ENCODE results near the gene CSNK1A1. TPM values are rescaled to one million over a fixed set of nuclear protein-coding genes. Genes with fewer than 3 reads are reported as not detected.

Gene CSNK1A1
- total RNA-seq, 1 experiment from 2014 or later, result 287 TPM

GRCh38 chr5:149532413-149532812 is 18.8 kb downstream of the CSNK1A1 start:
- in situ Hi-C loops (cut with HindIII; ENCODE audit: low pct_unique_long_range_greater_than_20kb, low sequenced_read_pairs), result no loop called here
- CTCF ChIA-PET, result no interaction called here
- H3K27ac ChIP-seq (ENCODE audit: low read length), result no peak overlapping the region
- intact Hi-C loops (cut with micrococcal nuclease; ENCODE audit: unreplicated experiment), result no loop called here
- ATAC-seq (no peak), DNase-seq (ENCODE audit: low read depth, low spot score) (no peak)
- POLR2A ChIA-PET, result interaction anchor here (0.6 kb wide), 1 partner anchor 17 kb away, joined by 3 read pairs; no protein-coding TSS in a partner anchor
- H3K9me3 ChIP-seq (ENCODE audit: control insufficient read depth, insufficient read depth, low read depth, low read length), result no peaks in the 10 kb centered on the region
- H3K4me3 ChIP-seq (ENCODE audit: low read depth in 2 of 2, low read length in 2 of 2), result no peak overlapping the region
- no peaks in the 10 kb centered on the region for H3K27me3 ChIP-seq (ENCODE audit: control insufficient read depth, insufficient read depth, low read length)
- H3K4me1 ChIP-seq (ENCODE audit: control insufficient read depth, insufficient read depth, low read length), result peaks cover 29% of the 10 kb centered on the region
- TF ChIP-seq SIN3A (IDR thresholded peaks at IDR 0.05; ENCODE audit: borderline replicate concordance, insufficient read depth, low read depth, low read length), result no peak
- TF ChIP-seq, protein P1, sequence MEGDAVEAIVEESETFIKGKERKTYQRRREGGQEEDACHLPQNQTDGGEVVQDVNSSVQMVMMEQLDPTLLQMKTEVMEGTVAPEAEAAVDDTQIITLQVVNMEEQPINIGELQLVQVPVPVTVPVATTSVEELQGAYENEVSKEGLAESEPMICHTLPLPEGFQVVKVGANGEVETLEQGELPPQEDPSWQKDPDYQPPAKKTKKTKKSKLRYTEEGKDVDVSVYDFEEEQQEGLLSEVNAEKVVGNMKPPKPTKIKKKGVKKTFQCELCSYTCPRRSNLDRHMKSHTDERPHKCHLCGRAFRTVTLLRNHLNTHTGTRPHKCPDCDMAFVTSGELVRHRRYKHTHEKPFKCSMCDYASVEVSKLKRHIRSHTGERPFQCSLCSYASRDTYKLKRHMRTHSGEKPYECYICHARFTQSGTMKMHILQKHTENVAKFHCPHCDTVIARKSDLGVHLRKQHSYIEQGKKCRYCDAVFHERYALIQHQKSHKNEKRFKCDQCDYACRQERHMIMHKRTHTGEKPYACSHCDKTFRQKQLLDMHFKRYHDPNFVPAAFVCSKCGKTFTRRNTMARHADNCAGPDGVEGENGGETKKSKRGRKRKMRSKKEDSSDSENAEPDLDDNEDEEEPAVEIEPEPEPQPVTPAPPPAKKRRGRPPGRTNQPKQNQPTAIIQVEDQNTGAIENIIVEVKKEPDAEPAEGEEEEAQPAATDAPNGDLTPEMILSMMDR (IDR thresholded peaks at IDR 0.05), result no peak
- no peak for TF ChIP-seq REST (IDR thresholded peaks at IDR 0.05; ENCODE audit: insufficient read depth in 1 of 2, low read depth in 2 of 2, low read length in 1 of 2)
- H3K36me3 ChIP-seq (ENCODE audit: control insufficient read depth, insufficient read depth, low read length), result peaks cover 12% of the 10 kb centered on the region; the same call in 1 of the 2 replicates
- BruUV-seq (replicated peaks), result no TSS peak

GRCh38 chr5:149529463-149529862 is 21.8 kb downstream of the CSNK1A1 start:
- CTCF ChIA-PET, result no interaction called here
- TF ChIP-seq REST (IDR thresholded peaks at IDR 0.05; ENCODE audit: insufficient read depth in 1 of 2, low read depth in 2 of 2, low read length in 1 of 2), result no peak
- H3K9me3 ChIP-seq (ENCODE audit: control insufficient read depth, insufficient read depth, low read depth, low read length), result no peaks in the 10 kb centered on the region
- peaks cover 42% of the 10 kb centered on the region for H3K4me1 ChIP-seq (ENCODE audit: control insufficient read depth, insufficient read depth, low read length)
- peaks cover 10% of the 10 kb centered on the region; the same call in 1 of the 2 replicates for H3K36me3 ChIP-seq (ENCODE audit: control insufficient read depth, insufficient read depth, low read length)
- no peak overlapping the region for H3K27ac ChIP-seq (ENCODE audit: low read length)
- intact Hi-C loops (cut with micrococcal nuclease; ENCODE audit: unreplicated experiment), result no loop called here
- DNase-seq (ENCODE audit: low read depth, low spot score) (no peak), ATAC-seq (no peak)
- H3K4me3 ChIP-seq (ENCODE audit: low read depth in 2 of 2, low read length in 2 of 2), result no peak overlapping the region
- in situ Hi-C loops (cut with HindIII; ENCODE audit: low pct_unique_long_range_greater_than_20kb, low sequenced_read_pairs), result no loop called here
- H3K27me3 ChIP-seq (ENCODE audit: control insufficient read depth, insufficient read depth, low read length), result no peaks in the 10 kb centered on the region
- POLR2A ChIA-PET, result no interaction called here
- BruUV-seq (replicated peaks), result no TSS peak

Data from Panc1 (cell line).